ENCODE data around the gene LRRC49. TPM values are rescaled to one million over a fixed set of nuclear protein-coding genes. Genes with fewer than 3 reads are reported as not detected.

Gene LRRC49
- total and polyA plus RNA-seq, 2 donors (not counting 3 experiments of a cell fraction or from before 2014, with no cell fraction given): 3.0 to 6.6 TPM

- no peaks in the 10 kb centered on the region for H3K9me3 ChIP-seq (replicated peaks; ENCODE audit: control insufficient read depth, insufficient read depth, low read length)
- no peak overlapping the region for H3K4me2 ChIP-seq (ENCODE audit: insufficient read depth, low read length)
- H3K27me3 ChIP-seq (ENCODE audit: control insufficient read depth in 2 of 2, insufficient read depth in 2 of 2, low read length in 2 of 2): no peaks in the 10 kb centered on the region
- intact Hi-C loops (cut with micrococcal nuclease): no loop called here
- H3K9me1 ChIP-seq (replicated peaks; ENCODE audit: control insufficient read depth, extremely low read depth, insufficient read depth, low read length): no peaks in the 10 kb centered on the region
- H3K79me2 ChIP-seq (ENCODE audit: control insufficient read depth, insufficient read depth, low read length): no peaks in the 10 kb centered on the region
- dilution Hi-C loops (cut with MboI; ENCODE audit: extremely low pct_ligation_motif_present, low sequenced_read_pairs): no loop called here
- no peaks in the 10 kb centered on the region for H4K20me1 ChIP-seq (replicated peaks; ENCODE audit: control insufficient read depth, extremely low read depth, insufficient read depth, low read length)
- TF ChIP-seq JUN (IDR thresholded peaks at IDR 0.05; ENCODE audit: borderline replicate concordance, insufficient read depth, insufficient read length, low read depth) (no peak), MYC (IDR thresholded peaks at IDR 0.05; ENCODE audit: low read depth, low read length) (no peak), MAX (IDR thresholded peaks at IDR 0.05; ENCODE audit: insufficient read depth, insufficient read length) (no peak), FOS (IDR thresholded peaks at IDR 0.05; ENCODE audit: borderline replicate concordance, insufficient read depth, low read length) (no peak), CTCF (IDR thresholded peaks at IDR 0.05; ENCODE audit: extremely low read depth in 1 of 2, insufficient read depth in 1 of 2, low read depth in 1 of 2, low read length in 2 of 2) (no peak), POLR2AphosphoS5 (IDR thresholded peaks at IDR 0.05; ENCODE audit: insufficient read depth, low read depth, low read length) (no peak), POLR2A (IDR thresholded peaks at IDR 0.05; ENCODE audit: low read depth, low read length) (no peak), GATA2 (IDR thresholded peaks at IDR 0.05; ENCODE audit: insufficient read depth, insufficient read length, low read depth, low read length) (no peak), EZH2 (IDR thresholded peaks at IDR 0.05; ENCODE audit: borderline replicate concordance, low read depth, low read length, severe bottlenecking) (no peak)
- DNase-seq (ENCODE audit: low read depth, low spot score) (no peak), FAIRE-seq (no peak)
- ChIA-PET CTCF (interaction anchor here (0.9 to 2.3 kb wide), 3 partner anchors 109 to 439 kb away, joined by 3 to 10 read pairs (median 3); partner anchors contain the start of gene THSD4), POLR2A (no interaction called here)
- no peak overlapping the region for H2AFZ ChIP-seq (ENCODE audit: low read depth, low read length)
- no peak overlapping the region for H3K4me3 ChIP-seq (replicated peaks in 1 of 3; ENCODE audit: insufficient read depth in 1 of 3, low read depth in 1 of 3, low read length in 3 of 3)
- H3K9ac ChIP-seq (replicated peaks; ENCODE audit: extremely low read depth, insufficient read depth, low read length): no peak overlapping the region
- no peak overlapping the region for H3K27ac ChIP-seq (ENCODE audit: insufficient read depth, low read depth, low read length)
- peaks cover 9% of the 10 kb centered on the region for H3K4me1 ChIP-seq (ENCODE audit: control insufficient read depth, extremely low read depth, insufficient read depth, low read length)
- H3K36me3 ChIP-seq (ENCODE audit: control insufficient read depth in 2 of 2, extremely low read depth in 1 of 2, insufficient read depth in 2 of 2, low read length in 2 of 2): no peaks in the 10 kb centered on the region
- BruUV-seq (replicated peaks): no TSS peak
Observed at GRCh38 chr15:71005895-71006294, 113.3 kb downstream of the LRRC49 start.
